A673 (cell line): ENCODE data around the gene ZNF865.

Experiments
- CTCF ChIP-seq: fragments of 300-800, 200-600 bp; sonication (generic); conservative IDR thresholded peaks from 2 replicates; pipeline ENCODE4 v1.5.1; 2017; ENCODE audit warnings: low read depth, mild to moderate bottlenecking, antibody characterized with exemption, low read length, moderate library complexity, mixed read lengths
- EZH2 ChIP-seq: fragments of 200-600 bp; sonication (generic); IDR thresholded peaks from 2 replicates; pipeline ENCODE4 v1.6.1; 2017; ENCODE audit warnings: borderline replicate concordance, low read depth, mild to moderate bottlenecking, mixed read lengths, antibody characterized with exemption, low read length; ENCODE audit not compliant: poor library complexity, severe bottlenecking

- no peak for TF ChIP-seq EZH2
- no peak for TF ChIP-seq CTCF
Observed at GRCh38 chr19:55656552-55656951, 51.1 kb downstream of the ZNF865 start.
